ENCODE data around the gene RPUSD4.

- no peak for TF ChIP-seq CTCF (IDR thresholded peaks at IDR 0.05)
- TF ChIP-seq CHD2 (IDR thresholded peaks at IDR 0.05; ENCODE audit: low read length, partially characterized antibody): no peak
- no peak for TF ChIP-seq JUND (IDR thresholded peaks at IDR 0.05)
- no peak for TF ChIP-seq POLR2AphosphoS5 (IDR thresholded peaks at IDR 0.05; ENCODE audit: low read depth, low read length)
- TF ChIP-seq MAX (IDR thresholded peaks at IDR 0.05; ENCODE audit: low read depth): no peak
- TF ChIP-seq RAD21 (IDR thresholded peaks at IDR 0.05; ENCODE audit: low read length): no peak
- no peak for TF ChIP-seq MXI1 (IDR thresholded peaks at IDR 0.05; ENCODE audit: low read depth, low read length)
- TF ChIP-seq EZH2phosphoT487 (IDR thresholded peaks at IDR 0.05; ENCODE audit: borderline replicate concordance, low read depth): no peak
- no peak for TF ChIP-seq RCOR1 (IDR thresholded peaks at IDR 0.05; ENCODE audit: low read length)
Measured at GRCh38 chr11:126231725-126232459, 20.4 kb upstream of the RPUSD4 start.

All from SK-N-SH (cell line).